GM21737 (cell line): Measurements from ENCODE around the gene TEAD3.
"Not testable (repeated sequence)": the region's sequence is repeated elsewhere in the genome, so short reads cannot be mapped to it uniquely, and the experiment has no call there.

Source experiments
- ATAC-seq: cut with Tn5 transposase; IDR thresholded peaks from one replicate; pipeline ENCODE4 v1.9.1; 2021; ENCODE audit warnings: mild to moderate bottlenecking, moderate library complexity; ENCODE audit not compliant: unreplicated experiment

TEAD3 gene

DNA sequence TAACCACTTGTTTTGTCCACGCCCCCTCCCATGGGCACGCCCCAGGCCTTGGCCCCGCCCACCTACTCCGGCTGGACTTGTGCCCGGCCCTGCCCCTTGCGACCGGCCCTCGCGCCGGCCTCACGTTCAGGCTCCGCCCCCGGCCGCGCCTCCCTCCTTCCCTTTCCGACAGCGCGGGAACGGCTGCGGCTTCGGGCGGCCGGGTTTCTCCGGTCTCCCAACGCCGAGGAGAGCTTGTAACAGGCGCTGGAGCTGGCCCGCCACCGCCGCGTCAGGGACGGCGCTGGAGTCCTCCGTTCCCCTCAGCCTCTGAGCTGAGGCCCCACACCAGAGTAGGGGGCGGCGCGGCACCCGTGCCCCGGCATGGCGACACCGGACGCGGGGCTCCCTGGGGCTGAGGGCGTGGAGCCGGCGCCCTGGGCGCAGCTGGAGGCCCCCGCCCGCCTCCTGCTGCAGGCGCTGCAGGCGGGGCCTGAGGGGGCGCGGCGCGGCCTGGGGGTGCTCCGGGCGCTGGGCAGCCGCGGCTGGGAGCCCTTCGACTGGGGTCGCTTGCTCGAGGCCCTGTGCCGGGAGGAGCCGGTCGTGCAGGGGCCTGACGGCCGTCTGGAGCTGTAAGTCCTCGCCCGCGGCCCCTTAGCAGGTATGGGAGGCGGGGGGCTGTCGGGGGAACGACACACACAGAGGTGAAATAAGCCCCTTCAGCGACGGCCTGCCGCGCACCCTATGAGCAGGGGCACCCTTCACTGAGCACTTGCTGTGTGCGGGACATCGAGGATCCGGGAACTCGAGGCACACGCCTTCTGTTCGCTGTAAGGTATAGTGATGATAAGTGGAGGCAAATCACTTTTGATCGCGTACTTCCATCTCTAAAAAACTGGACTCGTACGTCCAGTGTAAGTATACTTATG, 44.4 kb downstream of the TEAD3 start, which contains the start of gene FANCE:
Gene FANCE, plus strand, starts transcription at position 156 of the 908 bp plus-strand sequence. Its CDS starts 208 bp downstream, at position 364.
- ATAC-seq, result peak; percentile 87

DNA sequence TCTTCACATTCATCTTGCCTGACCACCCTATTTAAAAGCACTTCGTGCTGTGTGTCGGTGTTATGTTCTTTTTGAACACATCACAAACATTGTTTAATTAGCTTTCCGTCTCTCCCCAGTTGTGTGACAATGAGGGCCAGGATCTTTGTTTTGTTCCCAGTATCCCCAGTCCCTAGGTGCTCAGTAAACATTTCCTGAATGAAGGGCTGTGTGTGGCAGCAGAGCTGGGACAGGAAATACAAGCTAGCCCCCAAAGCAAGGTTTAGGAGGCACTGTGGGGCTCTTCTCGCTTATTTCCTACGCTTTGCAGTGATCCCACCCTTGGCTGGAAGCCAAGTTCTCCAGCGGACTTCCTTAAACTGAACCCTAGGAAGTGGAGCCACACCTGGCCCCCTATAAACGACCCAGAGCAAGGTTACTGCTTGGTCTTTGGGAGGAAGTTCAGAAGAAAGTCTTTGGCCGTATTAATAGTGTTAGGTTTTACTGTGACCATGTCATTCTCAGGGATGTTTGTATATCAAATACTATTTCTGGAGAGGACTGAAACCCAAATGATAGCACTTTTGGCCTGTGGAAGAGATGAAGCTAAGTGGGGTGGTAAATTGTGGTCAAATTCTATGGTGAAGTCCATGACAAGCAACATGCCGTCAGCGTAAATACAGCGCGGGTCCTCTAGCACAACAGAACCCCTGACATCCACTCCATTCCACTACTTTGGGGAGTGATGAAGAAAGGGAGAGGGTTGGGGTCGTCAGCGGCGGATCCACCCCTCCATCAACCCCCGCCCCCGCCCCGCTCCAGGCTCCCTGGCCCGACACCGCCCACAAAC, 45.3 kb downstream of the TEAD3 start:
- no peak for ATAC-seq

DNA sequence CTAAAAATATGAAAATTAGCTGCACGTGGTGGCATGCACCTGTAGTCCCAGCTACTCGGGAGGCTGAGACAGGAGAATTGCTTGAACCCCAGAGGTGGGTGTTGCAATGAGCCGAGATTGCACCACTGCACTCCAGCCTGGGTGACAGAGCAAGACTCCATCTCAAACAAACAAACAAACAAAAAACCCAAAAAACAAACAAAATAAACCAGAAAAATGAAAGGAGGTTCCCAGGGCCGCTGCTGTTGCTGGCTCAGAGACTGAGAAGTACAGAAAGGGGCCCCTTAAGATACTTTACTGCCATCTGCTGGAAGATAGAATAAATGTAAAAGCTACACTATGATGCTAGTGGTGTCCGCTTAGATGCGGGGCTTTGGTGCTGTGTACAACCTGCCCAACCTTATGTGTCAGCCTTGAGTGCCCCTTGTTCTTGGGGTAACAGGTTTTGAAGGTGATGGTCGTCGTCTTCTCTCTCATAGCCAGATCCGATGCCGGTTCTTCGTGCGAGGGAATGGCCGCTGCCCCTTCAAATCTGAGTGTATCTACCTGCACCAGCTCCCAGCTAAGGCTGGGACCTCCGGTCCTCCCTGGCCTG, 47.5 kb downstream of the TEAD3 start:
- peak; percentile 37 for ATAC-seq

DNA sequence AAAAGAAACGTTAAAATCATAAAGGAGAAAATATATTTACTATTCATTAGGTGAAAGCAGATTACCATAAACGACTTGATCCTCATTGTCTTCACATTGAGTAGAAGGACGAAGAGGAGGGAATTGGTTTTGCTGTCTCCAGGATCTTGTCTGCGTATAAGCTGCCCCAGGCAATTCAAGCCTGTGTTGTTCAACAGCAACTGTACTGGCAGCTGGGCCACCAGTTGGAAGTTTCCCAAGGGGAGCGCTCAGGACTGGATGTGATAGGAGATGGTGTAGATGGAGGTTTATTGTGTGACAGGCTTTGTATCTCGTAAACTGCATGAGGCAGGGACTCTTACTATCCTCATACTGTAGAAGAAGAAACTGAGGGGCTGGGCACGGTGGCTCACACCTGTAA, 48.7 kb downstream of the TEAD3 start:
- no peak for ATAC-seq

DNA sequence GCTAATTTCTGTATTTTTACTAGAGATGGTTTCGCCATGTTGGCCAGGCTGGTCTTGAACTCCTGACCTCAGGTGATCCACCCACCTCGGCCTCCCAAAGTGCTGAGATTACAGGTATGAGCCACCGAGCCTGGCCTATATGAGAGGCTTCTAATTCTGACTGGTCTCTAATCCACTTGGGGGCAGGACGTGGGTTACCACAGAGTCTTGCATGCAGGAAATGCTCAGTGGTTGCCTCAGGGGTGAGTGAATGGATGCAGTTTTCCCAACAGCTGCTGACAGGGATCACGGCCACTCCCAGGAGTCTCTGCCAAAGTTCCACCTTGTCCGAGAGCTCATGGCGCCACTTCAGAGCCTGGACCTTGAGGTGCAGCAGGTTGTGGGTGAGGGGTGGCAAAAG, 51.2 kb downstream of the TEAD3 start:
- ATAC-seq, result no peak

DNA sequence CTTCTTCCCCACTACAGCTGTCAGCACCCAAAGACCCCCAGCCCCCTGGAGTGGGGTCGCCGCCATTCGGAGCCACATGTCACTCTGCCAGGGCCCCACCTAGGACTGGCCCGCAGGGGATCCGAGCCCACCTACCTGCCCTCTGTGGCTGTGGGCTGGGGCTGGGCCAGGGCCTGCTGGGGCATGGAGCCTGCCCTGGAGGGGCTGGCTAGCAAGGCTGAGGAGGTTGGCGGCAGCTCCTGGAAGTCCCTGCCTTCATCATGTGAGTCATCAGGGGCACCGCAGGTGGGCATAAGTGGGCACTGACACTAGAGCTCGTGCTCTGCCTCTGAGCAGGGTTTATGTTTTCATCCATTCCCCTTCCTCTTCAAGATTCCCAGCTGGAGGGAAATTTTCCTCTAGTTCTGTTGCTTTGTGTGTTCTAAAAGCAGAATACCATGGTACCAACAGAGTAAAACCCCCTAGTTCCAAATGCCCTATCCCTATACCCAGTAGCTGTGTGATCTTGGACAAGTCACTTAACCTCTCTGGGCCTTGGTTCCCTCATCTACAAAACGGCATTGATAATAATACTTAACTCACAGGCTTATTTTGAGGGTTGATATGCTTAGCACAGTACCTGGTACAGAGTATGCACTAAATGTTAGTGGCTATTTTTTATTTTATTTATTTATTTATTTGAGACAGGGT, 53.4 kb downstream of the TEAD3 start:
- ATAC-seq, result no peak

DNA sequence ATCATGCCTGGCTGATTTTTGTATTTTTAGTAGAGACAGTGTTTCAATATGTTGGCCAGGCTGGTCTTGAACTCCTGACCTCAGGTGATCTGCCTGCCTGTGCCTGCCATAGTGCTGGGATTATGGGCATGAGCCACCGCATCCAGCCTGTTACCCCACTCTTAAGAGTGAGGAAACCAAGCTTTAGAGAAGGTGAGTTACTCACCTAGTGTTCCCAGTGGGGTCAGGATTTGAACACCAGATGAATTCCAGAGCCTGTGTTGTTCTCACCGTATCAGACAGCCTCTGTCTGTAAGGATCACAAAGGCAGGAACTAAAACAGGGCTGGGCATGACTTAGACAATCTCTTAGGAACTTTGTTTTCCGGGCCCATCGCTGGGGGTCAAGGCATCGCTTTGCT, 54.2 kb downstream of the TEAD3 start:
- ATAC-seq, result no peak

DNA sequence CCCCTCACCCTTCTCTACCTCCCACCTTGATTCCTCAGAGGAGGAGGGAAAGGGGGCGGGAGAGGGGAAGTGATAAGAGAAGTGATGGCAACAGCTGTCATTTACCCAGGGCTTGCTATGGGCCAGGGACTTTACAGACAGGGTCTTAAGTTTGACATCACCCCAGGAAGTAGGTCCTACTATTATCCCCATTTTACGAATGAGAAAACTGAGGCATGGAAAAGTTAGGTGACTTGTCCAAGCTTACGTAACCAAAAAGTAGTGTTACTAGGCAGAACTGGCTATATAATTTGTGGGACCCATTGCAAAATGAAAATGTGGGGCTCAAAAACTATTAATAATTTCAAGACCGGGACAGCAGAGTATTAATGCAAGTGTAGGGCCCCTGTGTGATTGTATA, 55.2 kb downstream of the TEAD3 start:
- no peak for ATAC-seq

DNA sequence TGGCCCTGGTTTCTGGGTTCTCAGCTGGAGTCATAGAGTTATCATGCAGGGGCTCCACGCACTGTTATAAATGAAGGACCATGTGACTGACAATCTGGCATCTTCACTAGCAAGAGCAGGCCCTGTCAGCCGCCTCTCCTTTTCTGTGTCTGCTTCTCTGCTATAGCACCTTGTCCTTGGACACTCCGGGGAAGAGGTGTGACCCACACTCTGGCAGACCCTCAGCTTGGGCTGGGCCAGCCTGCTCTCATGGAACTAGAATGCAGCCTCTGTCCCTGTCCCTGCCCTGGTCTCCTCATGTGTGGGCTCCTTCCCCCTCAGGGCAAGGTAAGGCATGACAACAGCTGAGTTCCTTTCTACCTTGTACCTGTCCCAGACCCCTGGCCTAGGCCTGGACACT, 55.7 kb downstream of the TEAD3 start:
- ATAC-seq, result no peak

DNA sequence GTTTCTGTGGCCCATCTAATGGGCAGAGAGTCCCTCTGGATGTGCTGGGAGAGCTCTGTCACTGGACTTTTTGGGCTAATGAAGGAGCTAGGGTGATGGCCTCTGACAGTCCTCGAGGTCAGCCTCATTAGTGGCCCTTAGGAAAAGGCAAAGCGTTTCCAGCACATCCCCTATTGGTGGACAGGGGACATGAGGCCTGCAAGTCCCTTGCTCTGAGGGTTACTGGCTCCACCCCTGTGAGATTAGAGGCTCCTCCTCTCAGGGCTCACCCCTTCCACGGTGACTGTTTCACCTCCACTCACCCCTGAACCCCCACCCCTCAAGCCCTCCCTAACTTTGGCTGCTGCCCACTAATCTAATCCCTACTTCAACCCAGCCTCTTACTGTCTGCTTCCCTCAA, 57.6 kb downstream of the TEAD3 start:
- ATAC-seq, result no peak

DNA sequence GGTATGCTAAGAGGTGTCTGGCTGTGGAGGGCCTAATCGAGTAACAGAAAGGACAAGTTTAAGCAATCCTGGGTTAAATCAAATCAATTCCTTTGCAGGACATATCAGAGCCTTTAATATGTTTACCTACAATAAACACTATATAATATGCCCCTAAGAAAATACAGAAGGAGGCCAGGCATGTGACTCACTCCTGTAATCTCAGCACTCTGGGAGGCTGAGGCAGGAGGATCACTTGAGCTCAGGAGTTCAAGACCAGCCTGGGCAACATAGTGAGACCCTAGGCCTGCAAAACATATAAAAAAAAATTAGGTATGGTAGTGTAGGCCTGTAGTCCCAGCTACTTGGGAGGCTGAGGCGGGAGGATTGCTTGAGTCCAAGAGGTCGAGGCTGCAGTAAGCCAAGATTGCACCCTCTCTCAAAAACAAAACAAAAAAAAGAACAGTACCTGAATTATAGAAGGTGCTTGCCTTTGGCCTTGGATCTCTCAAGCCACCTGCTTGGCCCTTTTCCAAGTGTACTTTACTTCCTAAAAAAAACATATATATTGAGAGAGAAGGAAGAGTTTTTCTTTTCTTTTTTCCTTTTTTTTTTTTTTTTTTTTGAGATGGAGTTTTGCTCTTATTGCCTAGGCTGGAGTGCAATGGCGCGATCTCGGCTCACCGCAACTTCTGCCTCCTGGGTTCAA, 58.4 kb downstream of the TEAD3 start:
- not testable (repeated sequence) for ATAC-seq

DNA sequence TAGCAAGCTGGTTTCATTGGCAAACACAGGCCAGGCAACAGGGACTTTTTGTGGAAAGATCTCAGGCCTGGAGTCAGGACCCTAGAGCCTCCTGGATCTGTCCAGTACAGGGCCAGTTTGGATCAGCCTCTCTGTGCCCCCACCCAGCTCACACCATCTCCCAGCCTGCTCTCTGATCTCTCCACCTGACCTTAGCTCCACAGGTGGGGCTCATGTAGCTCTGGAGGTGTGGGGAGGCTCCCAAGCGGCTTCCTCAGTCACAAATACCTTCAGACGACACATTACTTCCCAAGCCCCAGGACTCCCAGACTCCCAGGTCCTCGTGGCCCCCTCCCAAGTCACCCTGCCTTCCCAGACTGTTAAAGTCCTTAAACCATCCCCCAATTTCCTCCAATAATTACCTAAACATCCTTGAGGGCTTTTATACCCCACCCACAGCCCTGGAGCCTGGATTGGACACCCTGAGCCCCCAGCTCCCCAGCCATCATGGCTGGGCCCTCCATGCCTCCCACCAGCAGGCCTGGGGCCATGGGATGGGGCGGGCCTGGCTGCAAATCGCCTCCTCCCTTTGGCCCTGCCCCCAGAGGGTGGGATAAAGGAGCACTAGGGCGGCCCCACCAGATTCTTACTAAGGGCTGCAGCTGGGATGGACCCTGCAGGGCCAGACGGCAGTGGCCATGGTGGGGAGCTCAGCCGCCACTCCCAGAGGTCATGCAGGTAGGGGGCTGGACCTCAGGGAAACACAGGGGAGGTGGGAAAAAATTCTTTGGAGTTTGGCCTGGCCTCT, 60.6 kb downstream of the TEAD3 start:
- ATAC-seq, result no peak

DNA sequence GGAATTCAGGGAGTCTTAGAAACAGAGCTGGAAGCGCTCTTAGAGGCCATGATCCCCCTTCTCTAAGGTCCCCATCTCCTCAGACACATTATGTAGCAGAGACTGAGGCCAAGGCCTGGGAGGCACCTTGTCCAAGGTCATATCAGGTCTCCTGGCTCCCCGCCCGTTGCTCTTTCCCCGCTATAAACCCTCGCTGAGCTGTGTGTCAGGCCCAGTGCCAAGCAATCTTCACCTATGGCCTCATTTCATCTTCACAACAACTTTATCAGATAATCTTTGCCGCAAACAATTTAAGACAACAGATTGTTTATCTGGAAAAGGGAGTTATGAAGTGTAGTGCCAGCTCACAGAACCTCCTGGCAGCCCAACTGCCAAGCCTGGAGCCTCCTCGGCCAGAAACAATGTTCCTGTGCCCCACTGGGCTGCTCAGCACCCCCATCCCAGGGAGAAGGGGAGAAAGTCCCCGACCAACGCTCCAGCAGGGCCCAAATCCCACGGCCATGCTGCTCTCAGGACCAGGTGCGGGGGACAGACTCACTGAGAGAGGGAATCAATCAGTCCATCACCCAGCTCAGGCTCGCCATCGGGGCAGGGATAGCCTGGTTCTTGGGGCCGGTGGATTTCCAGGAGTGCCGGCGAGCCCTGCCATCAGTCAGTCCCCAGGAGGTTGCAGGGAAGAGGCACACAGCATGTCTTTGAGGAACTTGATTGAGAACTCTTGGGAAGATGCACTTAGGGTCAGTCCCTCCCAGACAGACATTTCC, 61.6 kb downstream of the TEAD3 start:
- ATAC-seq, result no peak

DNA sequence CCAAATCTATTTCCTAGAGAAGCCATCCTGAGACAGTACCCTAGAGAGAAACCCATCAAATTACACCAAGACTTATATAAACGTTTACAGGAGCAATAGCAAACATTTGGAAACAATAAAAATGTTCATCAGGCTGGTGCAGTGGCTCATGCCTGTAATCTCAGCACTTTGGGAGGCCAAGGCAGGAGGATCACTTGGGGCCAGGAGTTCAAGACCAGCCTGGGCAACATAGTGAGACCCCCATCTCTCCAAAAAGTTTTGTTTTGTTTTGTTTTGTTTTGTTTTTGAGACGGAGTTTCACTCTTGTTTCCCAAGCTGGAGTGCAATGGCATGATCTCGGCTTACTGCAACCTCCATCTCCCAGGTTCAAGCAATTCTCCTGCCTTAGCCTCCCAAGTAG, 64.2 kb downstream of the TEAD3 start:
- ATAC-seq, result not testable (repeated sequence)

DNA sequence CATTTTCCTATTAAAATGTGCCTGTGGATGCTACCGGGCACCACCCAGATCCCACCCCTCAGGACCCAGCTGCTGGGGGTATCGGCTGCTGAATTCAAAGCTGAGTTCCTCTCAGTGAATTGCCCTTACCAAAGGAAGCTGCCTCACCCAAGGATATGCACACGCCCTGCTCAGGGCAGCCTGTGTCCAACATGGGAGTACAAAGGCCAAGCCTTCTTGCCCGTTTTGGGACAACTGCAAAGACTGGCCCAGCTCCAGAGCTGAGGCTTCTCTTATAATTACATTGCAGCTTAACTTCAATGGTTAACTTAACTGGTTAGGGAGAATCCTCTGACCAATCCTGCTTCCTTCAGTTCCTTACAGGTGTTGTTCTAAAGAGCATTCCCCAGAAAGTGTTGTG, 64.6 kb downstream of the TEAD3 start:
- ATAC-seq, result no peak

DNA sequence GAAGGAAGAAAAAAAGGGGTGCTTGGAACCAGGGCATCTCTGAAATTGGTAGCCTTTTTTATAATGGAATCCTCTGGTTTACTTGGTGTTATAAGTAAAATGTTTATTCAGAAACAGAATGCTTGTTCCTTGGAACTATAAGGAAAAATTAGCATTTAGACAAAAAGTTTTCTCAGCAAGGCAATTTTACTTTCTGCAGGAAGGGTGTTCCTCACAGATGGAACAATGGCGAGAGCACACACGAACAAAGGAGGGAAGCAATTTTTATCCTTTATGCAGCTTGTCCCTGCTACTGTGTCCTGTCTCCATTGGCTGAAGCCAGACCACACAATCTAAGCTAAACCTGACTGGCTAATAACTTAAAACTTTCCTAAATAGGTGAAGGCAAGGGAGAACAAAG, 67.4 kb downstream of the TEAD3 start:
- no peak for ATAC-seq

DNA sequence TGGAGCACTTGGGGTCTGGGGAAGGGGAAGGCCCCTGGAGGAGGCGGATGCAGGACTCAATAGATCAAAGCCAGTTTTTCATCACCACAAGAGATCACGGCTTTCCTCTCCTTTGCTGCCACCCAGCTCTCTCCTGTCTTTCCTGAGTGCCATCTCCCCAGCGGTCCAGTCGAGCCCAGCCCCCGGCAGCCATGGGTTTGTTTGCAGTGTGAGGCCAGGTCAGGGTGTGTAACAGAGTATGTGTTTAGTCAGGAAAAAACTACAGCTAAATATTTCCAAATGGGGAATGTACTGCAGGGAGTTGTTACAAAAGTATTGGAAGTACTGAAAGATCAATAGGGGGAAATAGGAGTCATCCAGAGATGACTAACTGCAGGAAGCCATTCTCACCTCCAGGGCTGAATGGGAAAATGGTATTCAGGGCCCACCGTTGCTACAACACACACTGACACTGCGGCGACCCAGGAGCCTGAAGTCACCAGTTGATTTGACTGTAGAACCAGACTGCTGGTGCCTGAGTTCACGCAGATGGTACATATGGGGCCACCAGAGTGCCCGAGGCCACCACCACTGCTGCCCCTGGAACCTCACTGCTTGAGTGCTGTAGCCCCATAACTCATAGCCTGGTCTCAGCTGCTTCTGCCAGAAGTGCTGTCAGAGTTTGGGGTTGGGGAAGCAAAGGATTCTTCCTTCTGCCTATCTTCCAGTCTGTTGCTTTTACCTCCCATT, 68.3 kb downstream of the TEAD3 start:
- ATAC-seq, result no peak

DNA sequence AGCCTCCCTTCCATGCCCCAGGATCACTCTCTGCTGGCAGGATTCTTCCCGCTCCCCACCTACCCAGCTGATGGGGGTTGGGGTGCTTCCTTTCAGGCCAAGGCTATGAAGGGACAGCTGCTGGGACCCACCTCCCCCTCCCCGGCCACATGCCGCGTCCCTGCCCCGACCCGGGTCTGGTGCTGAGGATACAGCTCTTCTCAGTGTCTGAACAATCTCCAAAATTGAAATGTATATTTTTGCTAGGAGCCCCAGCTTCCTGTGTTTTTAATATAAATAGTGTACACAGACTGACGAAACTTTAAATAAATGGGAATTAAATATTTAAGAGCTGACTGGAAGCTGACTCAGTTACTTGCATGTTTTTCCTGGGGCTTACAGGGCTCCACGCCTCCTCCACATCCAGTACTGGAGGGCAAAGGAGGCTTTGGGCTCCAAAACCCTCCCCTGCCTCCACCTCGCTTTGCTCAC, 69.0 kb downstream of the TEAD3 start:
- no peak for ATAC-seq
